Activated CD4-positive, alpha-beta T cell treated with anti-CD3 and anti-CD28 coated beads, Interleukin-2, amount 50 U/mL, for 1 hour (primary cell): Measurements from ENCODE around the gene TRIM38.
"Not testable (repeated sequence)": the region's sequence is repeated elsewhere in the genome, so short reads cannot be mapped to it uniquely, and the experiment has no call there.

Experiments used
- DNase-seq: peaks from one replicate; pipeline ENCODE4 v3.0.0-alpha.2; 2020

Gene TRIM38

GRCh38 chr6:26008470-26008869 is 45.9 kb downstream of the TRIM38 start:
- no peak for DNase-seq

GRCh38 chr6:26009817-26010216 is 47.2 kb downstream of the TRIM38 start:
- DNase-seq = no peak

- no peak for DNase-seq
Observed at GRCh38 chr6:26012061-26012460, 49.5 kb downstream of the TRIM38 start.

- DNase-seq = not testable (repeated sequence)
Observed at GRCh38 chr6:26014386-26014785, 51.8 kb downstream of the TRIM38 start.

GRCh38 chr6:26016245-26016962 is 53.8 kb downstream of the TRIM38 start:
- DNase-seq = no peak

- DNase-seq = no peak
Observed at GRCh38 chr6:26016963-26017631, 54.5 kb downstream of the TRIM38 start.

- peak; percentile 60 for DNase-seq
Observed at GRCh38 chr6:26017632-26017966, 55.0 kb downstream of the TRIM38 start.

GRCh38 chr6:26019261-26019830 is 56.7 kb downstream of the TRIM38 start:
- DNase-seq = no peak

- DNase-seq = no peak
Observed at GRCh38 chr6:26019967-26020328, 57.3 kb downstream of the TRIM38 start.

- peak; percentile 71 for DNase-seq
Observed at GRCh38 chr6:26020329-26021000, 57.9 kb downstream of the TRIM38 start.

- peak; percentile 45 for DNase-seq
Observed at GRCh38 chr6:26021001-26021349, 58.4 kb downstream of the TRIM38 start.

- DNase-seq = peak; percentile 81
Observed at GRCh38 chr6:26021350-26022131, 58.9 kb downstream of the TRIM38 start.

- DNase-seq = peak; percentile 16
Observed at GRCh38 chr6:26022132-26022472, 59.5 kb downstream of the TRIM38 start.

- no peak for DNase-seq
Observed at GRCh38 chr6:26022737-26023136, 60.1 kb downstream of the TRIM38 start.

- no peak for DNase-seq
Observed at GRCh38 chr6:26024651-26025046, 62.0 kb downstream of the TRIM38 start.

- no peak for DNase-seq
Observed at GRCh38 chr6:26025047-26025893, 62.7 kb downstream of the TRIM38 start.

GRCh38 chr6:26025894-26026832 is 63.6 kb downstream of the TRIM38 start:
- DNase-seq = peak; percentile 89

GRCh38 chr6:26026833-26027490 is 64.4 kb downstream of the TRIM38 start:
- DNase-seq = peak; percentile 84

GRCh38 chr6:26027491-26028211 is 65.0 kb downstream of the TRIM38 start:
- DNase-seq = no peak

GRCh38 chr6:26028212-26028745 is 65.7 kb downstream of the TRIM38 start:
- DNase-seq = no peak
